WTC11 (cell line): ENCODE measurements around the gene DIRAS2. TPM values are rescaled to one million over a fixed set of nuclear protein-coding genes. Genes with fewer than 3 reads are reported as not detected.

ENCODE experiments used
- ATAC-seq: fragments of 200-7000 bp; cut with Tn5 transposase; 2 replicates; pipeline ENCODE4 v1.10.0; 2021; ENCODE audit warnings: mild to moderate bottlenecking, moderate library complexity
- Bru-seq: library from RNA; stranded (reverse); fragments of 400-500 nt; gene quantifications from one replicate; lab custom pipeline; 2021; lab: Mats Ljungman, UMichigan
- CTCF ChIA-PET: fragments of 300-600 bp; sonication (Branson Sonifier 250); formaldehyde crosslinking; loops from one replicate; lab custom pipeline; 2021; ENCODE audit warnings: antibody characterized with exemption; lab: Charles Lee
- POLR2A ChIA-PET: fragments of 350-600 bp; sonication (Branson Sonifier 250); formaldehyde crosslinking; loops from one replicate; lab custom pipeline; 2021; ENCODE audit warnings: antibody characterized with exemption; lab: Charles Lee
- DNase-seq: peaks from one replicate; pipeline ENCODE4 v3.0.0; 2021; ENCODE audit warnings: low spot score
- H3K27ac Mint-ChIP-seq: 2 replicates; pipeline ENCODE4 v1.8.0; 2021; ENCODE audit warnings: mixed read lengths
- H3K27me3 Mint-ChIP-seq: 2 replicates; pipeline ENCODE4 v1.8.0; 2021; ENCODE audit warnings: low read depth, mild to moderate bottlenecking, moderate library complexity, mixed read lengths
- H3K36me3 Mint-ChIP-seq: 2 replicates; pipeline ENCODE4 v1.8.0; 2021; ENCODE audit warnings: mixed read lengths
- H3K4me1 Mint-ChIP-seq: 2 replicates; pipeline ENCODE4 v1.8.0; 2022; ENCODE audit warnings: mixed read lengths
- H3K4me3 Mint-ChIP-seq: 2 replicates; pipeline ENCODE4 v1.8.0; 2021; ENCODE audit warnings: mild to moderate bottlenecking, moderate library complexity, mixed read lengths
- H3K9me3 Mint-ChIP-seq: 2 replicates; pipeline ENCODE4 v1.8.0; 2021; ENCODE audit warnings: mixed read lengths
- AFF4 ChIP-seq: sonication (generic); formaldehyde crosslinking; IDR thresholded peaks from 2 replicates; pipeline ENCODE4 v1.8.1; 2023; ENCODE audit warnings: mild to moderate bottlenecking, missing genetic modification reagents, borderline replicate concordance
- ARID4B ChIP-seq: sonication (generic); formaldehyde crosslinking; IDR thresholded peaks from 2 replicates; pipeline ENCODE4 v1.8.0; 2023; ENCODE audit warnings: missing genetic modification reagents, mild to moderate bottlenecking, borderline replicate concordance
- CREB1 ChIP-seq: sonication (generic); formaldehyde crosslinking; IDR thresholded peaks from 2 replicates; pipeline ENCODE4 v1.8.0; 2023; ENCODE audit warnings: mild to moderate bottlenecking, missing genetic modification reagents
- ESRRA ChIP-seq: sonication (generic); formaldehyde crosslinking; IDR thresholded peaks from 2 replicates; pipeline ENCODE4 v1.8.1; 2022; ENCODE audit warnings: mild to moderate bottlenecking, missing genetic modification reagents, borderline replicate concordance
- FOXJ3 ChIP-seq: sonication (generic); formaldehyde crosslinking; IDR thresholded peaks from 2 replicates; pipeline ENCODE4 v1.9.0; 2021; ENCODE audit warnings: missing genetic modification reagents, mild to moderate bottlenecking, borderline replicate concordance
- FOXK1 ChIP-seq: sonication (generic); formaldehyde crosslinking; IDR thresholded peaks from 2 replicates; pipeline ENCODE4 v1.8.0; 2022; ENCODE audit warnings: mild to moderate bottlenecking, moderate library complexity, missing genetic modification reagents
- GABPB1 ChIP-seq: sonication (generic); formaldehyde crosslinking; IDR thresholded peaks from 2 replicates; pipeline ENCODE4 v1.8.1; 2023; ENCODE audit warnings: mild to moderate bottlenecking, missing genetic modification reagents
- HMGA2 ChIP-seq: fragments of 250-450 bp; sonication (Bioruptor Pico); IDR thresholded peaks from 2 replicates; pipeline ENCODE4 v1.4.0; 2021; ENCODE audit warnings: mild to moderate bottlenecking, moderate library complexity
- HMGXB4 ChIP-seq: sonication (generic); formaldehyde crosslinking; IDR thresholded peaks from 2 replicates; pipeline ENCODE4 v1.8.1; 2023; ENCODE audit warnings: mild to moderate bottlenecking, moderate library complexity, missing genetic modification reagents
- KAT7 ChIP-seq: sonication (generic); formaldehyde crosslinking; IDR thresholded peaks from 2 replicates; pipeline ENCODE4 v1.8.1; 2023; ENCODE audit warnings: missing genetic modification reagents, mild to moderate bottlenecking, borderline replicate concordance
- NFYB ChIP-seq: sonication (generic); formaldehyde crosslinking; conservative IDR thresholded peaks from 2 replicates; pipeline ENCODE4 v1.8.0; 2022; ENCODE audit warnings: low read depth, missing genetic modification reagents
- NR1H2 ChIP-seq: sonication (generic); formaldehyde crosslinking; IDR thresholded peaks from 2 replicates; pipeline ENCODE4 v1.9.0; 2021; ENCODE audit warnings: mild to moderate bottlenecking, moderate library complexity, missing genetic modification reagents
- NR3C1 ChIP-seq: sonication (generic); formaldehyde crosslinking; conservative IDR thresholded peaks from 2 replicates; pipeline ENCODE4 v1.8.1; 2023; ENCODE audit warnings: low read depth, mild to moderate bottlenecking, missing genetic modification reagents
- RELA ChIP-seq: sonication (generic); formaldehyde crosslinking; IDR thresholded peaks from 2 replicates; pipeline ENCODE4 v1.8.1; 2022; ENCODE audit warnings: missing genetic modification reagents, mild to moderate bottlenecking, borderline replicate concordance
- SP1 ChIP-seq: sonication (generic); formaldehyde crosslinking; conservative IDR thresholded peaks from 2 replicates; pipeline ENCODE4 v1.8.1; 2022; ENCODE audit warnings: missing genetic modification reagents
- TP53 ChIP-seq: sonication (generic); formaldehyde crosslinking; IDR thresholded peaks from 2 replicates; pipeline ENCODE4 v1.8.1; 2023; ENCODE audit warnings: mild to moderate bottlenecking, missing genetic modification reagents
- USF1 ChIP-seq: sonication (generic); formaldehyde crosslinking; IDR thresholded peaks from 2 replicates; pipeline ENCODE4 v1.8.0; 2022; ENCODE audit warnings: mild to moderate bottlenecking, missing genetic modification reagents
- USF2 ChIP-seq: sonication (generic); formaldehyde crosslinking; IDR thresholded peaks from 2 replicates; pipeline ENCODE4 v1.8.1; 2023; ENCODE audit warnings: mild to moderate bottlenecking, missing genetic modification reagents, moderate library complexity
- ZNF263 ChIP-seq: sonication (generic); formaldehyde crosslinking; IDR thresholded peaks from 2 replicates; pipeline ENCODE4 v1.8.1; 2022; ENCODE audit warnings: low read depth, mild to moderate bottlenecking, moderate library complexity, missing genetic modification reagents
- ZSCAN18 ChIP-seq: fragments of 250-450 bp; sonication (Bioruptor Pico); IDR thresholded peaks from 2 replicates; pipeline ENCODE4 v2.1.2; 2022; ENCODE audit warnings: mild to moderate bottlenecking, moderate library complexity
- long read RNA-seq, 3 experiments: library from RNA in 1 of 3; library from capped mRNA in 1 of 3; library from polyadenylated mRNA in 1 of 3; unstranded in 2 of 3; stranded (forward) in 1 of 3; transcript quantifications; one replicate each; pipeline ENCODE4 v2.0.0, GENCODE V29; 2021
- total RNA-seq: library from RNA; stranded (reverse); gene quantifications from 3 replicates; pipeline ENCODE4 v1.2.3, GENCODE V29; 2021

DIRAS2 gene
- total RNA-seq (0.27 to 0.35 TPM (median 0.34 TPM) in 3 replicates), Bru-seq, nascent RNA (percentile 23 among the genes with signal in this experiment)
- long read RNA-seq, experiment 1, partial matches to known transcripts, result 0 of 1 reads
- long read RNA-seq, experiment 1, other reads (novel, unspliced or antisense), result 1 of 1 reads
- long read RNA-seq, experiment 2, full-length matches to known transcripts, result 1 of 1 reads
- long read RNA-seq, experiment 2, partial matches to known transcripts, result 0 of 1 reads
- long read RNA-seq, experiment 2, other reads (novel, unspliced or antisense), result 0 of 1 reads
- long read RNA-seq, experiment 3, result 0 reads

- Mint-ChIP-seq H3K9me3 (no peaks in the 10 kb centered on the region), H3K36me3 (no peaks in the 10 kb centered on the region), H3K4me3 (peak within 1 kb of the TSS; percentile 84), H3K27me3 (peaks cover 29% of the 10 kb centered on the region), H3K4me1 (peaks cover 12% of the 10 kb centered on the region), H3K27ac (no peak within 1 kb of the TSS)
- DNase-seq (peak; percentile 78), ATAC-seq (peak; percentile 98)
- CTCF ChIA-PET, result interaction anchor here (0.7 to 2.1 kb wide), 7 partner anchors 29 to 501 kb away, joined by 3 to 22 read pairs (median 4); no protein-coding TSS in a partner anchor
- TF ChIP-seq FOXJ3 (CRISPR knock-in tag) (no peak), RELA (CRISPR knock-in tag) (no peak), NR1H2 (CRISPR knock-in tag) (no peak), ESRRA (CRISPR knock-in tag) (no peak), ZSCAN18 (CRISPR knock-in tag) (no peak), FOXK1 (0 out of 2 replicates have a peak, but pooled peaks have one; percentile 23), USF2 (CRISPR knock-in tag) (peak; percentile 48; the same call in 1 of the 2 replicates), TP53 (CRISPR knock-in tag) (peak; percentile 72; the same call in 1 of the 2 replicates), USF1 (CRISPR knock-in tag) (0 out of 2 replicates have a peak, but pooled peaks have one; percentile 41), CREB1 (CRISPR knock-in tag) (no peak), AFF4 (CRISPR knock-in tag) (no peak), KAT7 (CRISPR knock-in tag) (no peak), ZNF263 (CRISPR knock-in tag) (peak; percentile 81; the same call in 1 of the 2 replicates), GABPB1 (CRISPR knock-in tag) (no peak), HMGXB4 (peak; percentile 60; the same call in 1 of the 2 replicates), SP1 (CRISPR knock-in tag) (0 out of 2 replicates have a peak, but pooled peaks have one; percentile 61), ARID4B (CRISPR knock-in tag) (peak; percentile 62; the same call in 1 of the 2 replicates), NR3C1 (no peak), NFYB (CRISPR knock-in tag) (no peak), HMGA2 (CRISPR knock-in tag) (0 out of 2 replicates have a peak, but pooled peaks have one; percentile 5)
- POLR2A ChIA-PET, result no interaction called here
Observed at GRCh38 chr9:90642570-90643539, at the start of gene DIRAS2. DIRAS2 (minus strand) TSS chr9:90642824; CDS start chr9:90613827, 28,997 bp downstream.
